ENCODE measurements around the gene HSBP1L1.
"Not testable (repeated sequence)": the region's sequence is repeated elsewhere in the genome, so short reads cannot be mapped to it uniquely, and the experiment has no call there.

Gene HSBP1L1

GRCh38 chr18:79945118-79946042, 19.1 kb upstream of the HSBP1L1 start:
- DNase-seq = no peak

GRCh38 chr18:79947054-79947755, 17.2 kb upstream of the HSBP1L1 start:
- no peak for DNase-seq

GRCh38 chr18:79947881-79948610, 16.4 kb upstream of the HSBP1L1 start:
- no peak for DNase-seq

- DNase-seq = no peak
Measured at GRCh38 chr18:79948719-79949411, 15.6 kb upstream of the HSBP1L1 start.

- DNase-seq = no peak
Measured at GRCh38 chr18:79949697-79950487, 14.6 kb upstream of the HSBP1L1 start.

- DNase-seq = no peak
Measured at GRCh38 chr18:79950515-79951341, 13.7 kb upstream of the HSBP1L1 start.

GRCh38 chr18:79951545-79952455, 12.6 kb upstream of the HSBP1L1 start, which contains the start of gene SLC66A2:
Gene SLC66A2 (minus strand): TSS chr18:79951653. CDS start chr18:79950926, 727 bp downstream.
- DNase-seq = peak; percentile 84

GRCh38 chr18:79952456-79952995, 11.9 kb upstream of the HSBP1L1 start:
- DNase-seq = no peak

GRCh38 chr18:79952996-79953559, 11.4 kb upstream of the HSBP1L1 start:
- no peak for DNase-seq

- DNase-seq = peak; percentile 42
Measured at GRCh38 chr18:79953971-79954651, 10.3 kb upstream of the HSBP1L1 start.

GRCh38 chr18:79954791-79955190, 9.7 kb upstream of the HSBP1L1 start:
- no peak for DNase-seq

GRCh38 chr18:79955302-79956075, 9.0 kb upstream of the HSBP1L1 start:
- DNase-seq = no peak

GRCh38 chr18:79956276-79956675, 8.2 kb upstream of the HSBP1L1 start:
- DNase-seq = no peak

- no peak for DNase-seq
Measured at GRCh38 chr18:79958981-79959380, 5.5 kb upstream of the HSBP1L1 start.

GRCh38 chr18:79960161-79960801, 4.2 kb upstream of the HSBP1L1 start:
- not testable (repeated sequence) for DNase-seq

- DNase-seq = no peak
Measured at GRCh38 chr18:79960921-79961526, 3.4 kb upstream of the HSBP1L1 start.

Data from NCI-H1436 (cell line).